BJ (cell line): ENCODE measurements around the gene PLEKHM2. TPM values are rescaled to one million over a fixed set of nuclear protein-coding genes. Genes with fewer than 3 reads are reported as not detected.

Source experiments
- CTCF ChIA-PET: fragments of 350-600 bp; formaldehyde crosslinking; extraction: SDS; loops from one replicate; lab custom pipeline; 2021; ENCODE audit warnings: antibody characterized with exemption, inconsistent platforms; lab: Yijun Ruan, JAX
- POLR2A ChIA-PET: fragments of 300-600 bp; sonication (Branson Sonifier 250); formaldehyde crosslinking; extraction: SDS; loops from one replicate; lab custom pipeline; 2021; ENCODE audit warnings: antibody characterized with exemption; lab: Charles Lee
- DNase-seq: peaks from one replicate; pipeline ENCODE4 v3.0.0-alpha.2; 2011; ENCODE audit warnings: low read depth
- H3K27me3 ChIP-seq: 2 replicates; pipeline ENCODE4 v1.6.0; 2011; ENCODE audit warnings: low read length; ENCODE audit not compliant: control insufficient read depth, insufficient read depth
- H3K36me3 ChIP-seq: 2 replicates; pipeline ENCODE4 v1.5.1; 2011; ENCODE audit warnings: low read length; ENCODE audit not compliant: control insufficient read depth, insufficient read depth
- H3K4me3 ChIP-seq: 2 replicates; pipeline ENCODE4 v1.5.1; 2011; ENCODE audit warnings: low read depth, mild to moderate bottlenecking, control low read depth, low read length
- CTCF ChIP-seq: IDR thresholded peaks from 2 replicates; pipeline ENCODE4 v1.5.1; 2011; ENCODE audit warnings: low read depth, mild to moderate bottlenecking, control low read depth, inconsistent platforms, low read length, moderate library complexity; ENCODE audit not compliant: insufficient read depth
- polyA plus RNA-seq: library from polyadenylated mRNA; depleted of rRNA; stranded (reverse); fragments of >200 nt; gene quantifications from 2 replicates; pipeline ENCODE4 v1.2.3, GENCODE V29; 2011

PLEKHM2 gene
- polyA plus RNA-seq, 1 experiment = 58.3 TPM

- Histone ChIP-seq H3K36me3 (peaks cover 64% of the 10 kb centered on the region), H3K27me3 (no peaks in the 10 kb centered on the region), H3K4me3 (no peak overlapping the region)
- ChIA-PET CTCF (no interaction called here), POLR2A (no interaction called here)
- no peak for DNase-seq
- TF ChIP-seq CTCF = no peak
Observed at GRCh38 chr1:15730423-15730822, 46.3 kb downstream of the PLEKHM2 start.

- ChIA-PET POLR2A (no interaction called here), CTCF (interaction anchor here (2.6 kb wide), 1 partner anchor 10 kb away, joined by 19 read pairs; no protein-coding TSS in a partner anchor)
- H3K4me3 ChIP-seq = no peak overlapping the region
- DNase-seq = no peak
- no peaks in the 10 kb centered on the region for H3K27me3 ChIP-seq
- peaks cover 64% of the 10 kb centered on the region for H3K36me3 ChIP-seq
- no peak for TF ChIP-seq CTCF
Observed at GRCh38 chr1:15730936-15731335, 46.8 kb downstream of the PLEKHM2 start.

- CTCF ChIA-PET = interaction anchor here (2.6 kb wide), 1 partner anchor 9 kb away, joined by 19 read pairs; no protein-coding TSS in a partner anchor
- POLR2A ChIA-PET = no interaction called here
- H3K36me3 ChIP-seq = peaks cover 59% of the 10 kb centered on the region
Observed at GRCh38 chr1:15731735-15732685, 47.9 kb downstream of the PLEKHM2 start.

GRCh38 chr1:15732686-15733081 lies 48.6 kb downstream of the PLEKHM2 start:
- ChIA-PET POLR2A (no interaction called here), CTCF (interaction anchor here (2.6 kb wide), 1 partner anchor 8 kb away, joined by 19 read pairs; no protein-coding TSS in a partner anchor)
- peaks cover 53% of the 10 kb centered on the region for H3K36me3 ChIP-seq
- no peak overlapping the region for H3K4me3 ChIP-seq
- no peak for DNase-seq
- TF ChIP-seq CTCF = no peak
- H3K27me3 ChIP-seq = no peaks in the 10 kb centered on the region

More at GRCh38 chr1:15731735-15732685, 47.9 kb downstream of the PLEKHM2 start:
- no peak overlapping the region for H3K4me3 ChIP-seq
- TF ChIP-seq CTCF = no peak
- DNase-seq = no peak
- H3K27me3 ChIP-seq = no peaks in the 10 kb centered on the region

- CTCF ChIA-PET = interaction anchor here (2.6 kb wide), 1 partner anchor 8 kb away, joined by 19 read pairs; no protein-coding TSS in a partner anchor
- H3K36me3 ChIP-seq = peaks cover 47% of the 10 kb centered on the region
- TF ChIP-seq CTCF = no peak
- POLR2A ChIA-PET = no interaction called here
- H3K27me3 ChIP-seq = no peaks in the 10 kb centered on the region
- no peak for DNase-seq
- H3K4me3 ChIP-seq = no peak overlapping the region
Observed at GRCh38 chr1:15733218-15733725, 49.2 kb downstream of the PLEKHM2 start.
